VCaP (cell line): Measurements from ENCODE around the gene KPNA1.

Experiments
- H3K27ac ChIP-seq: fragments of 450-650 bp; 2 replicates; pipeline ENCODE4 v1.5.1; 2017
- CTCF ChIP-seq: fragments of 450-650 bp; conservative IDR thresholded peaks from 2 replicates; pipeline ENCODE4 v1.5.1; 2017; ENCODE audit warnings: mild to moderate bottlenecking, moderate library complexity

KPNA1 gene

DNA sequence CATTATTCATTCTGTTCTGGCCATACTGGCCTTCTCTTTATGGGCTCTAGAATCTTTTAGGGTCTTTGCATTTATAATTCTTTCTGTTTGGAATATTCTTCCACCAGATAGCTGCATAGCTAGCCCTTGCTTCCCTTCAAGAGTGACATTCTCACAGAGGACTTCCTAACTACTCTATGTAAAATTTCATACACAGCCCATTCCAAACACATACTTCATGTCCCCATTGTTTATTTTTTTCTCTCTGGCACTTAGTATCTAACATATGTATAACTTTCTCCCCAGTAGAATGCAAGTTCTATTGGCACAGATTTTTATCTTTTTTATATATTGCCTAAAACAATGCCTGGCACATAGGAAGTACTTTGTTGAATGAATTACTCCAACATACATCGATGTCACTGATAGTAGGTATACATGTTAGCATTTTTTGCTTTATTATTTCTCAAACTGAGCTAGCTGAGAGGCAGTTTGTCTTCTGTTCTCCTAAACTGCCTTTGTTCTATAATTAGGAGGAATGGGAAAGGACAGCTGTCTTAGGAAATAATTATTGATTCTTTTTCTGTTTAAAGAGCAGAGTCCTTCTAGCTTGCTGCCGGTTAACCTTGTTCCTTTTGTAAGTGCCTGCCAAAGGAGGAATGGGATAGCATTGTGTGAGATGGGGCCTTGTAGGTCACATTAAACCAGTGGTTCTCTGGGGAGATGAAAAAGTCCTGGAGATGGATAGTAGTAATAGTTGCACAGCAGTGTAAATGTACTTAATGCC lies 122.9 kb downstream of the KPNA1 start:
- TF ChIP-seq CTCF: no peak
- H3K27ac ChIP-seq: peak overlapping the region; percentile 29; the same call in 1 of the 2 replicates

- H3K27ac ChIP-seq: peak overlapping the region; percentile 29
- TF ChIP-seq CTCF: no peak
Measured at GRCh38 chr3:122390665-122391064, 124.1 kb downstream of the KPNA1 start.

- H3K27ac ChIP-seq: no peak overlapping the region; the same call in 1 of the 2 replicates
- no peak for TF ChIP-seq CTCF
Measured at GRCh38 chr3:122389892-122390291, 124.8 kb downstream of the KPNA1 start.

- H3K27ac ChIP-seq: no peak overlapping the region
Measured at GRCh38 chr3:122389197-122389596, 125.5 kb downstream of the KPNA1 start.

GRCh38 chr3:122387709-122388108 lies 127.0 kb downstream of the KPNA1 start:
- TF ChIP-seq CTCF: no peak
- H3K27ac ChIP-seq: no peak overlapping the region

More at GRCh38 chr3:122389197-122389596, 125.5 kb downstream of the KPNA1 start:
- TF ChIP-seq CTCF: no peak

DNA sequence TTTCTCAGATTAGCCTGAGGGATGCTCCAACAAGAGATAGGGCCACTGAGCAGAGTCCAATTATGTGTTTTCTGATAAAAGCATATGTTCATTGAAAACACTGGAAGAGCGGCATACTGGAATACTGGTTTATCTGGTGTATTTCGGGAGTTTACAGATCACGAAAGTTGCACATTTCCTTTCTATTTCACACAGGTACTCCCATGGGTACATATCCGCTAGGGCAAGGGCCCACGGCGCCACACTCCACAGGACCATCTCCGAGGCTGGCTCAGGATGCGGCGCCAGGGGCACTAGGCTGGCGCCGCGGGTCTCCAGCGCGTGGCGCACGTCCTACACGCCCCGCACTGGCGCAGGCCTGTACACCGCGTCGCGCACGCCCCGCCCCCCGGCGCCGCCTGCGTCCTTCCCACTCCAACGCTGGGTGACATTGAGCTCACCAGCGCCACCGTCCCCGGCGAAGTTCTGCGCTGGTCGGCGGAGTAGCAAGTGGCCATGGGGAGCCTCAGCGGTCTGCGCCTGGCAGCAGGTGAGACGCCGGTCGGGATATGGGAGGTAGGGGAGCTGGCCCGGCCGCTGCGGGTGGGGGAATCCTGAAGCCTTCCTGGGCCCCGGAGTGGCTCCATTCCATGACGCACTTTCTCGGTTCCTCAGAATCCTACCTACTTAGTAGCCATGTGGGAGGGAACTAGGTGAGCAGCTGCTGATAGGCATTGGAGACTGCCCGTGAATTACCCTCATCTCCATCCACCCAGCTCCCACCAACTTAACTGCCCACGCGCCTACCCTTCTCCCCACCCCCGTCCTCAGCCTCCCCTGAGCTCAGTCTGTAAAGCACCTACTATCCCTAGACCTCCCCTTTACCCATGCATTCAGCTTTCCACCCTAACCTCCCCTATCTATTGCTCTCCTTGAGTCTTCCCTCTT lies 130.7 kb downstream of the KPNA1 start, which contains the start of gene FAM162A:
TSS of gene FAM162A (plus strand) at position 412 of the 927 bp plus-strand sequence. CDS start at position 496, 84 bp downstream.
- H3K27ac ChIP-seq: peak within 1 kb of the TSS; percentile 90
- TF ChIP-seq CTCF: peak; percentile 74
